Activated CD4-positive, alpha-beta T cell treated with anti-CD3 and anti-CD28 coated beads, Interleukin-2, amount 50 U/mL, for 1 hour (primary cell): ENCODE measurements around the gene GSPT1.
A peak's percentile ranks its signal among the peaks of the same experiment; 100 is the strongest.
"Not testable (repeated sequence)": the region's sequence is repeated elsewhere in the genome, so short reads cannot be mapped to it uniquely, and the experiment has no call there.

Source experiments
- DNase-seq: peaks from one replicate; pipeline ENCODE4 v3.0.0-alpha.2; 2020

GSPT1 gene

GRCh38 chr16:11915644-11916523 lies at the start of gene GSPT1:
Gene GSPT1 (minus strand): TSS chr16:11915956. CDS start chr16:11915720, 236 bp downstream.
- peak; percentile 99 for DNase-seq

GRCh38 chr16:11964761-11965551 lies 49.2 kb upstream of the GSPT1 start, which contains the start of gene TNFRSF17:
Gene TNFRSF17 (plus strand): TSS chr16:11965210. CDS start chr16:11965325, 115 bp downstream.
- DNase-seq: no peak

- no peak for DNase-seq
Measured at GRCh38 chr16:11963706-11964105, 48.0 kb upstream of the GSPT1 start.

- DNase-seq: not testable (repeated sequence)
Measured at GRCh38 chr16:11962978-11963377, 47.2 kb upstream of the GSPT1 start.

GRCh38 chr16:11962457-11962856 lies 46.7 kb upstream of the GSPT1 start:
- DNase-seq: not testable (repeated sequence)

- DNase-seq: no peak
Measured at GRCh38 chr16:11957591-11958395, 42.0 kb upstream of the GSPT1 start.

GRCh38 chr16:11956558-11956957 lies 40.8 kb upstream of the GSPT1 start:
- DNase-seq: no peak

GRCh38 chr16:11955713-11956123 lies 40.0 kb upstream of the GSPT1 start:
- DNase-seq: no peak

GRCh38 chr16:11953576-11953975 lies 37.8 kb upstream of the GSPT1 start:
- DNase-seq: not testable (repeated sequence)

- DNase-seq: no peak
Measured at GRCh38 chr16:11950388-11950787, 34.6 kb upstream of the GSPT1 start.

- DNase-seq: no peak
Measured at GRCh38 chr16:11949527-11949926, 33.8 kb upstream of the GSPT1 start.

- DNase-seq: no peak
Measured at GRCh38 chr16:11948819-11949218, 33.1 kb upstream of the GSPT1 start.

- DNase-seq: no peak
Measured at GRCh38 chr16:11946433-11946832, 30.7 kb upstream of the GSPT1 start.

GRCh38 chr16:11941945-11942344 lies 26.2 kb upstream of the GSPT1 start, which contains the start of gene NPIPB2:
Gene NPIPB2 (minus strand): TSS chr16:11942045. CDS start chr16:11942045, 0 bp downstream.
- not testable (repeated sequence) for DNase-seq

GRCh38 chr16:11927350-11927749 lies 11.6 kb upstream of the GSPT1 start:
- DNase-seq: not testable (repeated sequence)

GRCh38 chr16:11924046-11924445 lies 8.3 kb upstream of the GSPT1 start:
- DNase-seq: not testable (repeated sequence)

GRCh38 chr16:11916524-11917285 lies 949 bp upstream of the GSPT1 start:
- no peak for DNase-seq

GRCh38 chr16:11915114-11915643 lies 577 bp downstream of the GSPT1 start:
- no peak for DNase-seq

- DNase-seq: peak; percentile 24
Measured at GRCh38 chr16:11914210-11915113, 1.3 kb downstream of the GSPT1 start.

GRCh38 chr16:11913425-11914079 lies 2.2 kb downstream of the GSPT1 start:
- peak; percentile 26 for DNase-seq
